Mucosa of rectum (tissue), 2 donors: ENCODE measurements around the gene IPMK.

ENCODE experiments used
- H3K27ac ChIP-seq, 2 donors: one replicate each; pipeline ENCODE4 v1.7.0; 2013; ENCODE audit warnings: inconsistent platforms in 2 of 2, low read depth in 2 of 2, low read length in 2 of 2
- H3K27me3 ChIP-seq, 2 donors: one replicate each; pipeline ENCODE4 v1.7.0; 2013; ENCODE audit warnings: low read length in 2 of 2; ENCODE audit not compliant: control insufficient read depth in 2 of 2, insufficient read depth in 2 of 2
- H3K36me3 ChIP-seq, 2 donors: one replicate each; pipeline ENCODE4 v1.7.0; 2013; ENCODE audit warnings: low read length in 2 of 2; ENCODE audit not compliant: control insufficient read depth in 2 of 2, insufficient read depth in 2 of 2
- H3K4me1 ChIP-seq, 2 donors: one replicate each; pipeline ENCODE4 v1.7.0; 2013; ENCODE audit warnings: low read length in 2 of 2, mild to moderate bottlenecking in 1 of 2; ENCODE audit not compliant: control insufficient read depth in 2 of 2, insufficient read depth in 2 of 2
- H3K4me3 ChIP-seq, 2 donors: one replicate each; pipeline ENCODE4 v1.7.0; 2013; ENCODE audit warnings: low read length in 2 of 2
- H3K9ac ChIP-seq, 2 donors: one replicate each; pipeline ENCODE4 v1.7.0; 2013; ENCODE audit warnings: low read length in 2 of 2, low read depth in 1 of 2, mild to moderate bottlenecking in 1 of 2
- H3K9me3 ChIP-seq, 2 donors: one replicate each; pipeline ENCODE4 v1.7.0; 2013; ENCODE audit warnings: low read length in 2 of 2; ENCODE audit not compliant: control insufficient read depth in 2 of 2
- donor health status: healthy.
- donor health status: Normal muscosa, but diverticular disease.

IPMK gene

GRCh38 chr10:58201704-58202103, 66.0 kb downstream of the IPMK start:
- no peak overlapping the region for H3K27ac ChIP-seq
- H3K9me3 ChIP-seq, result no peaks in the 10 kb centered on the region
- H3K9ac ChIP-seq, result no peak overlapping the region
- no peaks in the 10 kb centered on the region for H3K4me1 ChIP-seq
- H3K4me3 ChIP-seq, result no peak overlapping the region
- peaks cover 5% of the 10 kb centered on the region in 2 donors for H3K36me3 ChIP-seq
- H3K27me3 ChIP-seq, result no peaks in the 10 kb centered on the region

- Histone ChIP-seq H3K4me1 (no peaks in the 10 kb centered on the region), H3K9me3 (no peaks in the 10 kb centered on the region), H3K27me3 (no peaks in the 10 kb centered on the region), H3K9ac (no peak overlapping the region), H3K4me3 (no peak overlapping the region), H3K27ac (no peak overlapping the region), H3K36me3 (no peaks in the 10 kb centered on the region)
These were observed 78.4 kb downstream of the IPMK start for GRCh38 chr10:58189269-58189668.

GRCh38 chr10:58184120-58184670, 83.5 kb downstream of the IPMK start:
- Histone ChIP-seq H3K9me3 (no peaks in the 10 kb centered on the region), H3K36me3 (no peaks in the 10 kb centered on the region), H3K27me3 (no peaks in the 10 kb centered on the region), H3K4me3 (no peak overlapping the region), H3K9ac (no peak overlapping the region), H3K4me1 (no peaks in the 10 kb centered on the region), H3K27ac (no peak overlapping the region)

GRCh38 chr10:58180666-58181065, 87.0 kb downstream of the IPMK start:
- no peaks in the 10 kb centered on the region for H3K9me3 ChIP-seq
- no peak overlapping the region for H3K9ac ChIP-seq
- H3K27ac ChIP-seq, result no peak overlapping the region
- H3K27me3 ChIP-seq, result no peaks in the 10 kb centered on the region
- H3K36me3 ChIP-seq, result no peaks in the 10 kb centered on the region
- H3K4me1 ChIP-seq, result no peaks in the 10 kb centered on the region
- H3K4me3 ChIP-seq, result no peak overlapping the region

- Histone ChIP-seq H3K27me3 (no peaks in the 10 kb centered on the region), H3K36me3 (no peaks in the 10 kb centered on the region), H3K4me1 (no peaks in the 10 kb centered on the region), H3K9ac (no peak overlapping the region), H3K9me3 (no peaks in the 10 kb centered on the region), H3K4me3 (no peak overlapping the region), H3K27ac (no peak overlapping the region)
These were observed 88.5 kb downstream of the IPMK start for GRCh38 chr10:58179238-58179637.

- Histone ChIP-seq H3K9ac (no peak overlapping the region), H3K4me3 (no peak overlapping the region), H3K9me3 (no peaks in the 10 kb centered on the region), H3K36me3 (no peaks in the 10 kb centered on the region), H3K27me3 (no peaks in the 10 kb centered on the region), H3K4me1 (no peaks in the 10 kb centered on the region), H3K27ac (no peak overlapping the region)
These were observed 88.9 kb downstream of the IPMK start for GRCh38 chr10:58178811-58179210.

GRCh38 chr10:58177362-58177947, 90.2 kb downstream of the IPMK start:
- Histone ChIP-seq H3K27me3 (no peaks in the 10 kb centered on the region), H3K27ac (no peak overlapping the region), H3K9ac (no peak overlapping the region), H3K4me3 (no peak overlapping the region), H3K4me1 (no peaks in the 10 kb centered on the region), H3K36me3 (no peaks in the 10 kb centered on the region), H3K9me3 (no peaks in the 10 kb centered on the region)

- no peak overlapping the region for H3K27ac ChIP-seq
- no peaks in the 10 kb centered on the region for H3K4me1 ChIP-seq
- no peaks in the 10 kb centered on the region for H3K36me3 ChIP-seq
- no peak overlapping the region for H3K4me3 ChIP-seq
- H3K27me3 ChIP-seq, result no peaks in the 10 kb centered on the region
- H3K9ac ChIP-seq, result no peak overlapping the region
- no peaks in the 10 kb centered on the region for H3K9me3 ChIP-seq
These were observed 91.4 kb downstream of the IPMK start for GRCh38 chr10:58175990-58176900.

- H3K9ac ChIP-seq, result no peak overlapping the region
- no peaks in the 10 kb centered on the region for H3K4me1 ChIP-seq
- H3K4me3 ChIP-seq, result no peak overlapping the region
- H3K27me3 ChIP-seq, result no peaks in the 10 kb centered on the region
- no peak overlapping the region for H3K27ac ChIP-seq
- H3K9me3 ChIP-seq, result no peaks in the 10 kb centered on the region
- no peaks in the 10 kb centered on the region for H3K36me3 ChIP-seq
These were observed 92.9 kb downstream of the IPMK start for GRCh38 chr10:58174831-58175230.

GRCh38 chr10:58173391-58173790, 94.3 kb downstream of the IPMK start:
- Histone ChIP-seq H3K9me3 (no peaks in the 10 kb centered on the region), H3K27me3 (no peaks in the 10 kb centered on the region), H3K27ac (no peak overlapping the region), H3K9ac (no peak overlapping the region), H3K36me3 (no peaks in the 10 kb centered on the region), H3K4me3 (no peak overlapping the region), H3K4me1 (no peaks in the 10 kb centered on the region)
